Measurements from ENCODE around the gene COL12A1.

COL12A1 gene

DNA sequence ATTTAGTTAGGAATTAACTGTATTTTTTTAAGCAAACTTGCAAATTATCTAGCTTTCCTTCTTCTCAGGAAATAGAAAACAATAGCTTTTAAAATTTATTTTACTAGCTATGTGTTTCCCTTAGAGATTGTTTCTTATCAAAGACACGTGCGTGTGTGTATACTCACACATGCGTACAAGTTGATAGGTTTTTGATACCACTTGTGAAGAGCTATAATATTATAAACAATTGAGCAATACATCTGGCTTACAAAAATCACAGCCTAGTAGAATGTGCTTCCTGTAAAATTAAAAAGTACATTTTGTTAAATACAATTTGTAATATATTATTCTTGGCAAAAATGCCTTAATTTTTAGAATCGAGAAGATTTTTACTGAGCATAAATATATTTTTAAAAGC, 33.9 kb downstream of the COL12A1 start:
- Histone ChIP-seq H3K27ac (ENCODE audit: low read length) (no peak overlapping the region), H3K36me3 (ENCODE audit: control insufficient read depth in 2 of 2, insufficient read depth in 2 of 2, low read length in 2 of 2) (peaks cover 11 to 26% of the 10 kb centered on the region in 2 donors), H3K4me1 (ENCODE audit: control insufficient read depth, insufficient read depth, low read length) (peaks cover 3% of the 10 kb centered on the region), H3K27me3 (ENCODE audit: control insufficient read depth in 1 of 2, insufficient read depth in 2 of 2, low read length in 2 of 2) (no peaks in the 10 kb centered on the region), H3K9ac (ENCODE audit: low read length in 2 of 2) (no peak overlapping the region), H3K9me3 (ENCODE audit: control insufficient read depth in 2 of 2, low read length in 2 of 2) (no peaks in the 10 kb centered on the region), H3K4me3 (ENCODE audit: low read length in 2 of 2) (no peak overlapping the region)

GRCh38 chr6:75171567-75171966, 34.3 kb downstream of the COL12A1 start:
- Histone ChIP-seq H3K4me1 (ENCODE audit: control insufficient read depth, insufficient read depth, low read length) (peaks cover 3% of the 10 kb centered on the region), H3K36me3 (ENCODE audit: control insufficient read depth in 2 of 2, insufficient read depth in 2 of 2, low read length in 2 of 2) (peaks cover 11 to 25% of the 10 kb centered on the region in 2 donors), H3K9me3 (ENCODE audit: control insufficient read depth in 2 of 2, low read length in 2 of 2) (no peaks in the 10 kb centered on the region), H3K27me3 (ENCODE audit: control insufficient read depth in 1 of 2, insufficient read depth in 2 of 2, low read length in 2 of 2) (no peaks in the 10 kb centered on the region), H3K27ac (ENCODE audit: low read length) (peak overlapping the region; percentile 1), H3K9ac (ENCODE audit: low read length in 2 of 2) (no peak overlapping the region), H3K4me3 (ENCODE audit: low read length in 2 of 2) (peak overlapping the region in 1 of 2 donors; percentile 48)

GRCh38 chr6:75170691-75171560, 34.9 kb downstream of the COL12A1 start:
- Histone ChIP-seq H3K27ac (ENCODE audit: low read length) (peak overlapping the region; percentile 1), H3K4me3 (ENCODE audit: low read length in 2 of 2) (peak overlapping the region in 1 of 2 donors; percentile 48), H3K4me1 (ENCODE audit: control insufficient read depth, insufficient read depth, low read length) (peaks cover 3% of the 10 kb centered on the region), H3K36me3 (ENCODE audit: control insufficient read depth in 2 of 2, insufficient read depth in 2 of 2, low read length in 2 of 2) (peaks cover 5 to 19% of the 10 kb centered on the region in 2 donors), H3K9me3 (ENCODE audit: control insufficient read depth in 2 of 2, low read length in 2 of 2) (no peaks in the 10 kb centered on the region), H3K9ac (ENCODE audit: low read length in 2 of 2) (no peak overlapping the region), H3K27me3 (ENCODE audit: control insufficient read depth in 1 of 2, insufficient read depth in 2 of 2, low read length in 2 of 2) (no peaks in the 10 kb centered on the region)

- peaks cover 3% of the 10 kb centered on the region for H3K4me1 ChIP-seq (ENCODE audit: control insufficient read depth, insufficient read depth, low read length)
- H3K27me3 ChIP-seq (ENCODE audit: control insufficient read depth in 1 of 2, insufficient read depth in 2 of 2, low read length in 2 of 2) = no peaks in the 10 kb centered on the region
- no peak overlapping the region for H3K27ac ChIP-seq (ENCODE audit: low read length)
- H3K9ac ChIP-seq (ENCODE audit: low read length in 2 of 2) = no peak overlapping the region
- no peaks in the 10 kb centered on the region for H3K9me3 ChIP-seq (ENCODE audit: control insufficient read depth in 2 of 2, low read length in 2 of 2)
- H3K4me3 ChIP-seq (ENCODE audit: low read length in 2 of 2) = no peak overlapping the region
- H3K36me3 ChIP-seq (ENCODE audit: control insufficient read depth in 2 of 2, insufficient read depth in 2 of 2, low read length in 2 of 2) = peaks cover 7 to 18% of the 10 kb centered on the region in 2 donors
Measured at GRCh38 chr6:75169689-75170586, 35.9 kb downstream of the COL12A1 start.

DNA sequence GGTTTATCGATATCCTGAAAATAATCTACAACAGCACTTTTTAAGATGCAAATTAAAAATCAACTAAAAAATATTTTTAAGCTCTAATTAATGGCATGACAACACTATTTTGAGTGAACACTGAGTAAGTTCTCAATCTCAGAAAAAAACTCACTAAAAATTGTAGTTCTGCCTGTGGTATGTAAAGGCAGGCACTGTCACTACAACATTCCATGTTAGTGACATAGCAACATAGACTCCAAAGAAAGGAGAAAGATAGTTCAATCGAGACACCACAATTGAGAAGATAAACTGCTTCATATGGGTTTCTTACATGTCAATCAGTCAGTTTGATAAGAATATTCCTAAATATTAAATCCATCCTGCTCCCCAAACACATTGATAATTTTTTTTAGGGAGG, 38.0 kb downstream of the COL12A1 start:
- Histone ChIP-seq H3K27me3 (ENCODE audit: control insufficient read depth in 1 of 2, insufficient read depth in 2 of 2, low read length in 2 of 2) (no peaks in the 10 kb centered on the region), H3K4me3 (ENCODE audit: low read length in 2 of 2) (no peak overlapping the region), H3K27ac (ENCODE audit: low read length) (no peak overlapping the region), H3K36me3 (ENCODE audit: control insufficient read depth in 2 of 2, insufficient read depth in 2 of 2, low read length in 2 of 2) (peaks cover 4 to 18% of the 10 kb centered on the region in 2 donors), H3K9ac (ENCODE audit: low read length in 2 of 2) (no peak overlapping the region), H3K4me1 (ENCODE audit: control insufficient read depth, insufficient read depth, low read length) (peaks cover 3% of the 10 kb centered on the region), H3K9me3 (ENCODE audit: control insufficient read depth in 2 of 2, low read length in 2 of 2) (no peaks in the 10 kb centered on the region)

DNA sequence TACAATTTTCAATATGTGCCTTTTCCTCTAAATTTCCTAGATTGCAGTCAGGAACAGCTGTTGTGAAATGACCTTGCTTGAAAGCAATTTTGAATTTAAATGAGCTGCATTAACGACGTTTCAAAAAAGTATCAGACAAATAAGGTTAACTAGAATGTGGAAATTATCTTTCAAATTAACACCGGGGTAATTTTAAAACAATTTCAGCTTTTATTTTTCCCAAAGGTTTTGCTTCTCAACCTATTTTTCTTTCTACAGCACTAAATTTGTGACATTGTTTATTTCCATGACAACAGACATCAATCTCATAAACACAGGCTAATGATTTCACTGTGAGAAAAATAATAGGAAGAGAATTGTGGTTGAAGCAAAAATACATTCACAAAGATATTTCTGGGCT, 38.5 kb downstream of the COL12A1 start:
- H3K9ac ChIP-seq (ENCODE audit: low read length in 2 of 2) = no peak overlapping the region
- H3K27ac ChIP-seq (ENCODE audit: low read length) = no peak overlapping the region
- peaks cover 3% of the 10 kb centered on the region for H3K4me1 ChIP-seq (ENCODE audit: control insufficient read depth, insufficient read depth, low read length)
- peaks cover 4 to 18% of the 10 kb centered on the region in 2 donors for H3K36me3 ChIP-seq (ENCODE audit: control insufficient read depth in 2 of 2, insufficient read depth in 2 of 2, low read length in 2 of 2)
- no peaks in the 10 kb centered on the region for H3K9me3 ChIP-seq (ENCODE audit: control insufficient read depth in 2 of 2, low read length in 2 of 2)
- no peaks in the 10 kb centered on the region for H3K27me3 ChIP-seq (ENCODE audit: control insufficient read depth in 1 of 2, insufficient read depth in 2 of 2, low read length in 2 of 2)
- no peak overlapping the region for H3K4me3 ChIP-seq (ENCODE audit: low read length in 2 of 2)

GRCh38 chr6:75166773-75167172, 39.1 kb downstream of the COL12A1 start:
- no peak overlapping the region for H3K27ac ChIP-seq (ENCODE audit: low read length)

DNA sequence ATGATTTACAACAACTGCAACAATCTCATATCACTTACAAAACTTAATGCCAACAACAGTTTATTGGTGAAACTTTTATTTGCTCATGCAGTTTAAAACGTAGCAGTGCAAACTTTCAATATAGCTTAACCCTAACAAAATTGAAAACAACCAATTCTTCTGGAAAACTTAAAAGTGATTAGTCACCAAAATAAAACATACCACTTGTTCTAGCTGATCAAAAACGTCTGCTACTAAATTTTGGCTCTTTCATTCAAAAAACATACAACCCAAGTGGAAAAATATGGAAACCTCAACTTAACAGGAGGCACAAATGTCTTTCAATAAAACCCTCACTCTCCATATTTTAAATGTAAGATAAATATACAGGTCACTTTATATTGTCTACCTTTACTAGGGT, 39.6 kb downstream of the COL12A1 start:
- H3K27me3 ChIP-seq (ENCODE audit: control insufficient read depth in 1 of 2, insufficient read depth in 2 of 2, low read length in 2 of 2) = no peaks in the 10 kb centered on the region
- H3K9me3 ChIP-seq (ENCODE audit: control insufficient read depth in 2 of 2, low read length in 2 of 2) = no peaks in the 10 kb centered on the region
- no peak overlapping the region for H3K27ac ChIP-seq (ENCODE audit: low read length)
- H3K4me1 ChIP-seq (ENCODE audit: control insufficient read depth, insufficient read depth, low read length) = no peaks in the 10 kb centered on the region
- no peak overlapping the region for H3K9ac ChIP-seq (ENCODE audit: low read length in 2 of 2)
- no peak overlapping the region for H3K4me3 ChIP-seq (ENCODE audit: low read length in 2 of 2)
- peaks cover 4 to 18% of the 10 kb centered on the region in 2 donors for H3K36me3 ChIP-seq (ENCODE audit: control insufficient read depth in 2 of 2, insufficient read depth in 2 of 2, low read length in 2 of 2)

More at GRCh38 chr6:75166773-75167172, 39.1 kb downstream of the COL12A1 start:
- H3K9ac ChIP-seq (ENCODE audit: low read length in 2 of 2) = no peak overlapping the region
- H3K4me3 ChIP-seq (ENCODE audit: low read length in 2 of 2) = no peak overlapping the region
- peaks cover 4 to 18% of the 10 kb centered on the region in 2 donors for H3K36me3 ChIP-seq (ENCODE audit: control insufficient read depth in 2 of 2, insufficient read depth in 2 of 2, low read length in 2 of 2)
- peaks cover 3% of the 10 kb centered on the region for H3K4me1 ChIP-seq (ENCODE audit: control insufficient read depth, insufficient read depth, low read length)
- H3K27me3 ChIP-seq (ENCODE audit: control insufficient read depth in 1 of 2, insufficient read depth in 2 of 2, low read length in 2 of 2) = no peaks in the 10 kb centered on the region
- H3K9me3 ChIP-seq (ENCODE audit: control insufficient read depth in 2 of 2, low read length in 2 of 2) = no peaks in the 10 kb centered on the region

GRCh38 chr6:75158176-75158575, 47.7 kb downstream of the COL12A1 start:
- H3K36me3 ChIP-seq (ENCODE audit: control insufficient read depth in 2 of 2, insufficient read depth in 2 of 2, low read length in 2 of 2) = peaks cover 11 to 12% of the 10 kb centered on the region in 2 donors
- no peaks in the 10 kb centered on the region for H3K4me1 ChIP-seq (ENCODE audit: control insufficient read depth, insufficient read depth, low read length)
- no peaks in the 10 kb centered on the region for H3K27me3 ChIP-seq (ENCODE audit: control insufficient read depth in 1 of 2, insufficient read depth in 2 of 2, low read length in 2 of 2)
- H3K4me3 ChIP-seq (ENCODE audit: low read length in 2 of 2) = no peak overlapping the region
- H3K27ac ChIP-seq (ENCODE audit: low read length) = no peak overlapping the region
- H3K9me3 ChIP-seq (ENCODE audit: control insufficient read depth in 2 of 2, low read length in 2 of 2) = no peaks in the 10 kb centered on the region
- H3K9ac ChIP-seq (ENCODE audit: low read length in 2 of 2) = no peak overlapping the region

GRCh38 chr6:75157336-75157735, 48.5 kb downstream of the COL12A1 start:
- H3K9me3 ChIP-seq (ENCODE audit: control insufficient read depth in 2 of 2, low read length in 2 of 2) = no peaks in the 10 kb centered on the region
- H3K4me3 ChIP-seq (ENCODE audit: low read length in 2 of 2) = no peak overlapping the region
- peaks cover 13 to 15% of the 10 kb centered on the region in 2 donors for H3K36me3 ChIP-seq (ENCODE audit: control insufficient read depth in 2 of 2, insufficient read depth in 2 of 2, low read length in 2 of 2)
- H3K27ac ChIP-seq (ENCODE audit: low read length) = no peak overlapping the region
- no peaks in the 10 kb centered on the region for H3K4me1 ChIP-seq (ENCODE audit: control insufficient read depth, insufficient read depth, low read length)
- H3K9ac ChIP-seq (ENCODE audit: low read length in 2 of 2) = no peak overlapping the region
- H3K27me3 ChIP-seq (ENCODE audit: control insufficient read depth in 1 of 2, insufficient read depth in 2 of 2, low read length in 2 of 2) = no peaks in the 10 kb centered on the region
